Measurements from ENCODE around the gene C20orf144.

The C20orf144 gene

GRCh38 chr20:33709905-33710541, 47.9 kb downstream of the C20orf144 start:
- no peak for DNase-seq (ENCODE audit: low read depth)
- H3K4me3 ChIP-seq (ENCODE audit: low read length) = no peak overlapping the region
- no peak for TF ChIP-seq CTCF (IDR thresholded peaks at IDR 0.05; ENCODE audit: insufficient read depth, low read depth, low read length, missing control alignments)

GRCh38 chr20:33710681-33711445, 48.7 kb downstream of the C20orf144 start:
- no peak for DNase-seq (ENCODE audit: low read depth)
- TF ChIP-seq CTCF (IDR thresholded peaks at IDR 0.05; ENCODE audit: insufficient read depth, low read depth, low read length, missing control alignments) = no peak
- no peak overlapping the region for H3K4me3 ChIP-seq (ENCODE audit: low read length)

- TF ChIP-seq CTCF (IDR thresholded peaks at IDR 0.05; ENCODE audit: insufficient read depth, low read depth, low read length, missing control alignments) = no peak
- no peak for DNase-seq (ENCODE audit: low read depth)
- H3K4me3 ChIP-seq (ENCODE audit: low read length) = no peak overlapping the region
These were observed 49.3 kb downstream of the C20orf144 start for GRCh38 chr20:33711446-33711738.

Data from epithelial cell of esophagus (primary cell).